ENCODE results near the gene SESN1. TPM values are rescaled to one million over a fixed set of nuclear protein-coding genes. Genes with fewer than 3 reads are reported as not detected.
"Not testable (repeated sequence)": the region's sequence is repeated elsewhere in the genome, so short reads cannot be mapped to it uniquely, and the experiment has no call there.

The SESN1 gene
- polyA plus RNA-seq, 1 donor (not counting 4 experiments of a cell fraction or from before 2014, with no cell fraction given), result 21.4 TPM

DNA sequence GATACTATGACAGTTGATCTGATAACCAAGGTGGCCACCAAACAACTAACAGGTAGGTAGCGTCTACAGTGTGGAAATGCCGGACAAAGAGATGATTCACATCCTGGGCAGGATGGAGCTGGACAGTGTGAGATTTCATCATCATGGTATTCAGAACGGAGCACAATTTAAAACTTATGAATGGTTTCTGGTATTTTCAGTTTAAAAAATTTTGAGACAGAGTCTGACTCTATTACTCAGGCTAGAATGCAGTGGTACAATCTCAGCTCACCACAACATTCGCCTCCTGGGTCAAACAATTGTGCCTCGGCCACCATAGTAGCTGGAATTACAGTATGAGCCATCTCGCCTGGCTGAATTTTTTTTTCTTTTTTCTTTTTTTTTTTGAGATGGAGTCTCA, 44.5 kb upstream of the SESN1 start:
- no peak for TF ChIP-seq EZH2 (IDR thresholded peaks at IDR 0.05; ENCODE audit: low read length)
- TF ChIP-seq, protein P1, sequence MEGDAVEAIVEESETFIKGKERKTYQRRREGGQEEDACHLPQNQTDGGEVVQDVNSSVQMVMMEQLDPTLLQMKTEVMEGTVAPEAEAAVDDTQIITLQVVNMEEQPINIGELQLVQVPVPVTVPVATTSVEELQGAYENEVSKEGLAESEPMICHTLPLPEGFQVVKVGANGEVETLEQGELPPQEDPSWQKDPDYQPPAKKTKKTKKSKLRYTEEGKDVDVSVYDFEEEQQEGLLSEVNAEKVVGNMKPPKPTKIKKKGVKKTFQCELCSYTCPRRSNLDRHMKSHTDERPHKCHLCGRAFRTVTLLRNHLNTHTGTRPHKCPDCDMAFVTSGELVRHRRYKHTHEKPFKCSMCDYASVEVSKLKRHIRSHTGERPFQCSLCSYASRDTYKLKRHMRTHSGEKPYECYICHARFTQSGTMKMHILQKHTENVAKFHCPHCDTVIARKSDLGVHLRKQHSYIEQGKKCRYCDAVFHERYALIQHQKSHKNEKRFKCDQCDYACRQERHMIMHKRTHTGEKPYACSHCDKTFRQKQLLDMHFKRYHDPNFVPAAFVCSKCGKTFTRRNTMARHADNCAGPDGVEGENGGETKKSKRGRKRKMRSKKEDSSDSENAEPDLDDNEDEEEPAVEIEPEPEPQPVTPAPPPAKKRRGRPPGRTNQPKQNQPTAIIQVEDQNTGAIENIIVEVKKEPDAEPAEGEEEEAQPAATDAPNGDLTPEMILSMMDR (optimal IDR thresholded peaks at IDR 0.05 in 1 of 3, IDR thresholded peaks at IDR 0.05 in 1 of 3, conservative IDR thresholded peaks at IDR 0.05 in 1 of 3; ENCODE audit: extremely low read depth in 1 of 3, insufficient read depth in 2 of 3, low read length in 3 of 3), result no peak
- H3K36me3 ChIP-seq (ENCODE audit: control insufficient read depth in 2 of 2, extremely low read depth in 1 of 2, insufficient read depth in 2 of 2, low read length in 2 of 2), result no peaks in the 10 kb centered on the region
- no peak overlapping the region for H2AFZ ChIP-seq (ENCODE audit: control insufficient read depth, low read length)
- no peaks in the 10 kb centered on the region for H3K27me3 ChIP-seq (ENCODE audit: control insufficient read depth, extremely low read depth, insufficient read depth, low read length)
- no peak for DNase-seq (ENCODE audit: low read depth, low spot score)
- H3K79me2 ChIP-seq (ENCODE audit: control insufficient read depth, insufficient read depth, low read length), result no peaks in the 10 kb centered on the region
- no peak overlapping the region for H3K27ac ChIP-seq (ENCODE audit: control insufficient read depth, insufficient read depth, low read length)
- dilution Hi-C loops (cut with MboI; ENCODE audit: extremely low pct_ligation_motif_present, low sequenced_read_pairs), result no loop called here
- H3K9me1 ChIP-seq (ENCODE audit: control insufficient read depth, extremely low read depth, insufficient read depth, low read length), result no peaks in the 10 kb centered on the region
- no peak overlapping the region for H3K4me3 ChIP-seq (ENCODE audit: control insufficient read depth in 2 of 3, extremely low read depth in 1 of 3, insufficient read depth in 2 of 3, low read depth in 1 of 3, low read length in 3 of 3)
- no peaks in the 10 kb centered on the region for H4K20me1 ChIP-seq (ENCODE audit: control insufficient read depth, extremely low read depth, insufficient read depth, low read length)
- H3K4me1 ChIP-seq (ENCODE audit: control insufficient read depth, extremely low read depth, insufficient read depth, low read length), result no peaks in the 10 kb centered on the region
- H3K9ac ChIP-seq (ENCODE audit: control insufficient read depth, extremely low read depth, insufficient read depth, low read length), result no peak overlapping the region
- no peak overlapping the region for H3K4me2 ChIP-seq (ENCODE audit: control insufficient read depth, extremely low read depth, insufficient read depth, low read depth, low read length)
- no peak for FAIRE-seq
- H3K9me3 ChIP-seq (ENCODE audit: control insufficient read depth, low read depth, low read length), result no peaks in the 10 kb centered on the region

DNA sequence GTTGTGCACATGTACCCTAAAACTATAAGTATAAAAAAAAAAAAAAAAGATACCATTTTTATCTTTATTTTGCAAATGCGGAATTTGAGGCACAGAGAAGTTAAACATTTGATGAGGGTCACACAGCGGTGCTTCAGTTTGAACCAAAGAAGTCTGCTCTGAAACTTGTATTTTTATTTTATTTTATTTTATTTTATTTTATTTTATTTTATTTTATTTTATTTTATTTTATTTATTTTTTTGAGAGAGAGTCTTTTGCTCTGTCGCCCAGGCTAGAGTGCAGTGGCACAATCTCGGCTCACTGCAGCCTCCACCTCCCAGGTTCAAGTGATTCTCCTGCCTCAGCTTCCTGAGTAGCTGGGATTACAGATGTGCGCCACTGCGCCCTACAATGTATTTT, 41.9 kb upstream of the SESN1 start:
- DNase-seq (ENCODE audit: low read depth, low spot score), result not testable (repeated sequence)

DNA sequence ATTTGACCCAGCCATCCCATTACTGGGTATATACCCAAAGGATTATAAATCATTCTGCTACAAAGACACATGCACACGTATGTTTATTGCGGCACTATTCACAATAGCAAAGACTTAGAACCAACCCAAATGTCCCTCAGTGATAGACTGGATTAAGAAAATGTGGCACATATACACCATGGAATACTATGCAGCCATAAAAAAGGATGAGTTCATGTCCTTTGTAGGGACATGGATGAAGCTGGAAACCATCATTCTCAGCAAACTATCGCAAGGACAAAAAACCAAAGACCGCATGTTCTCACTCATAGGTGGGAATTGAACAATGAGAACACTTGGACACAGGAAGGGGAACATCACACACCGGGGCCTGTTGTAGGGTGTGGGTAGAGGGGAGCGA, 41.4 kb upstream of the SESN1 start:
- H2AFZ ChIP-seq (ENCODE audit: control insufficient read depth, low read length); H4K20me1 ChIP-seq (ENCODE audit: control insufficient read depth, extremely low read depth, insufficient read depth, low read length); H3K9ac ChIP-seq (ENCODE audit: control insufficient read depth, extremely low read depth, insufficient read depth, low read length); FAIRE-seq; DNase-seq (ENCODE audit: low read depth, low spot score); H3K79me2 ChIP-seq (ENCODE audit: control insufficient read depth, insufficient read depth, low read length); H3K9me3 ChIP-seq (ENCODE audit: control insufficient read depth, low read depth, low read length); H3K36me3 ChIP-seq (ENCODE audit: control insufficient read depth in 2 of 2, extremely low read depth in 1 of 2, insufficient read depth in 2 of 2, low read length in 2 of 2); H3K4me1 ChIP-seq (ENCODE audit: control insufficient read depth, extremely low read depth, insufficient read depth, low read length); dilution Hi-C loops (cut with MboI; ENCODE audit: extremely low pct_ligation_motif_present, low sequenced_read_pairs); H3K4me3 ChIP-seq (ENCODE audit: control insufficient read depth in 2 of 3, extremely low read depth in 1 of 3, insufficient read depth in 2 of 3, low read depth in 1 of 3, low read length in 3 of 3); H3K27me3 ChIP-seq (ENCODE audit: control insufficient read depth, extremely low read depth, insufficient read depth, low read length); H3K9me1 ChIP-seq (ENCODE audit: control insufficient read depth, extremely low read depth, insufficient read depth, low read length); H3K27ac ChIP-seq (ENCODE audit: control insufficient read depth, insufficient read depth, low read length); H3K4me2 ChIP-seq (ENCODE audit: control insufficient read depth, extremely low read depth, insufficient read depth, low read depth, low read length): not testable (repeated sequence)

More for the DNA sequence above, 41.9 kb upstream of the SESN1 start:
- H3K9me1 ChIP-seq (ENCODE audit: control insufficient read depth, extremely low read depth, insufficient read depth, low read length); H4K20me1 ChIP-seq (ENCODE audit: control insufficient read depth, extremely low read depth, insufficient read depth, low read length); dilution Hi-C loops (cut with MboI; ENCODE audit: extremely low pct_ligation_motif_present, low sequenced_read_pairs); H3K9ac ChIP-seq (ENCODE audit: control insufficient read depth, extremely low read depth, insufficient read depth, low read length); H3K79me2 ChIP-seq (ENCODE audit: control insufficient read depth, insufficient read depth, low read length); H3K36me3 ChIP-seq (ENCODE audit: control insufficient read depth in 2 of 2, extremely low read depth in 1 of 2, insufficient read depth in 2 of 2, low read length in 2 of 2); H3K4me3 ChIP-seq (ENCODE audit: control insufficient read depth in 2 of 3, extremely low read depth in 1 of 3, insufficient read depth in 2 of 3, low read depth in 1 of 3, low read length in 3 of 3); H3K27ac ChIP-seq (ENCODE audit: control insufficient read depth, insufficient read depth, low read length); FAIRE-seq; H3K4me1 ChIP-seq (ENCODE audit: control insufficient read depth, extremely low read depth, insufficient read depth, low read length); H2AFZ ChIP-seq (ENCODE audit: control insufficient read depth, low read length); H3K9me3 ChIP-seq (ENCODE audit: control insufficient read depth, low read depth, low read length); H3K4me2 ChIP-seq (ENCODE audit: control insufficient read depth, extremely low read depth, insufficient read depth, low read depth, low read length); H3K27me3 ChIP-seq (ENCODE audit: control insufficient read depth, extremely low read depth, insufficient read depth, low read length): not testable (repeated sequence)

DNA sequence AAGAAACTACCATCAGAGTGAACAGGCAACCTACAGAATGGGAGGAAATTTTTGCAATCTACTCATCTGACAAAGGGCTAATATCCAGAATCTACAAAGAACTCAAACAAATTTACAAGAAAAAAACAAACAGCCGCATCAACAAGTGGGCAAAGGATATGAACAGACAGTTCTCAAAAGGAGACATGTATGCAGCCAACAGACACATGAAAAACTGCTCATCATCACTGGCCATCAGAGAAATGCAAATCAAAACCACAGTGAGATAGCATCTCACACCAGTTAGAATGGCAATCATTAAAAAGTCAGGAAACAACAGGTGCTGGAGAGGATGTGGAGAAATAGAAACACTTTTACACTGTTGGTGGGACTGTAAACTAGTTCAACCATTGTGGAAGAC, 41.0 kb upstream of the SESN1 start:
- H3K9me1 ChIP-seq (ENCODE audit: control insufficient read depth, extremely low read depth, insufficient read depth, low read length); H3K4me1 ChIP-seq (ENCODE audit: control insufficient read depth, extremely low read depth, insufficient read depth, low read length); H3K36me3 ChIP-seq (ENCODE audit: control insufficient read depth in 2 of 2, extremely low read depth in 1 of 2, insufficient read depth in 2 of 2, low read length in 2 of 2); DNase-seq (ENCODE audit: low read depth, low spot score); FAIRE-seq; H3K4me3 ChIP-seq (ENCODE audit: control insufficient read depth in 2 of 3, extremely low read depth in 1 of 3, insufficient read depth in 2 of 3, low read depth in 1 of 3, low read length in 3 of 3); H3K9me3 ChIP-seq (ENCODE audit: control insufficient read depth, low read depth, low read length); H3K79me2 ChIP-seq (ENCODE audit: control insufficient read depth, insufficient read depth, low read length); H3K27me3 ChIP-seq (ENCODE audit: control insufficient read depth, extremely low read depth, insufficient read depth, low read length); H3K27ac ChIP-seq (ENCODE audit: control insufficient read depth, insufficient read depth, low read length); H3K4me2 ChIP-seq (ENCODE audit: control insufficient read depth, extremely low read depth, insufficient read depth, low read depth, low read length); H2AFZ ChIP-seq (ENCODE audit: control insufficient read depth, low read length); H4K20me1 ChIP-seq (ENCODE audit: control insufficient read depth, extremely low read depth, insufficient read depth, low read length); dilution Hi-C loops (cut with MboI; ENCODE audit: extremely low pct_ligation_motif_present, low sequenced_read_pairs); H3K9ac ChIP-seq (ENCODE audit: control insufficient read depth, extremely low read depth, insufficient read depth, low read length): not testable (repeated sequence)

Measured in keratinocyte (primary cell).